ENCODE measurements around the gene CCDC121.

The CCDC121 gene

DNA sequence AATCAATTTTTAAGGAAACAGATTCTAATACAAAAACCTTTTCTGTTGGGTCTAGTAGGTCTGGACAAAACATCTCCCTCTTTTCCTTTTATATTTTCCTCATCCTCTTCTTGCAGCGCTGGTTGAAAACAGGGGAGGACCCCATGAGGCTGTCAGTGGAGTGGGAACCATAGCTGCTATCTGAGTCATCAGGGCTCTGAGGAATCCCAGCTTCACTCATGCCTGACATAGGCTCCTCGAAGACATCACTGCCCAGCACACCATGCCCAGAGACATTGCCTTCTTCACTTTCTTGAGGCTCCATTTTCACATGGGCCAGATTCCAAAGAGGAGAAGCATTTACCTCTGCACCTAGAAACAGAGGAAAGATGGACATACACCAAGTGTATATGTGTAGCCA lies 24.6 kb upstream of the CCDC121 start:
- no peak overlapping the region for H3K4me3 ChIP-seq (ENCODE audit: low read length)
- DNase-seq (ENCODE audit: low read depth), result no peak
- H3K27me3 ChIP-seq (replicated peaks; ENCODE audit: control insufficient read depth, insufficient read depth, low read length), result no peaks in the 10 kb centered on the region
- H3K4me1 ChIP-seq (ENCODE audit: control insufficient read depth, insufficient read depth, low read length), result peaks cover 10% of the 10 kb centered on the region
- no peaks in the 10 kb centered on the region for H3K9me3 ChIP-seq (ENCODE audit: control insufficient read depth, low read length)
- H3K36me3 ChIP-seq (ENCODE audit: control insufficient read depth, insufficient read depth, low read length, severe bottlenecking), result peaks cover 94% of the 10 kb centered on the region
- no peak overlapping the region for H3K9ac ChIP-seq (ENCODE audit: low read length)

DNA sequence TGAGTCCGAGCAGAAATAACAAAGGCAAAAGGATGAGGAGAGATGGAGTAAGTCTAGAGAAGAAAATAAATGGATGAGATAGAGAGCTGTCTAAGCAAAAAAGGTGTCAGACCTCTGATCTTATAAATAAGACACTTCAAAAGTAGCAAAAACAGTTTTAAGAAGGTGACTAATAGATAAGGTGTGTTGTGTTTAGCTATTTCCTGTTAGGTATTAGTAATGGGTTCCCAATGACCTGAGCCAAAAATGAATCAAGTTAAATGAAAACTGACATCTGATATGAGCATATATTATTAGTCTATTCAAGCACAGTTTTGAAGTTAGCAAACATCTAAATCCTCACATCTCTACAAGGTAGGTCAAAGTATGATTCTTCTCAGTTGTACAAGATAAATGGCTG lies 24.0 kb upstream of the CCDC121 start:
- no peak overlapping the region for H3K4me3 ChIP-seq (ENCODE audit: low read length)
- peaks cover 10% of the 10 kb centered on the region for H3K4me1 ChIP-seq (ENCODE audit: control insufficient read depth, insufficient read depth, low read length)
- H3K9me3 ChIP-seq (ENCODE audit: control insufficient read depth, low read length), result no peaks in the 10 kb centered on the region
- H3K36me3 ChIP-seq (ENCODE audit: control insufficient read depth, insufficient read depth, low read length, severe bottlenecking), result peaks cover 94% of the 10 kb centered on the region
- DNase-seq (ENCODE audit: low read depth), result no peak
- no peak overlapping the region for H3K9ac ChIP-seq (ENCODE audit: low read length)
- H3K27me3 ChIP-seq (replicated peaks; ENCODE audit: control insufficient read depth, insufficient read depth, low read length), result no peaks in the 10 kb centered on the region

DNA sequence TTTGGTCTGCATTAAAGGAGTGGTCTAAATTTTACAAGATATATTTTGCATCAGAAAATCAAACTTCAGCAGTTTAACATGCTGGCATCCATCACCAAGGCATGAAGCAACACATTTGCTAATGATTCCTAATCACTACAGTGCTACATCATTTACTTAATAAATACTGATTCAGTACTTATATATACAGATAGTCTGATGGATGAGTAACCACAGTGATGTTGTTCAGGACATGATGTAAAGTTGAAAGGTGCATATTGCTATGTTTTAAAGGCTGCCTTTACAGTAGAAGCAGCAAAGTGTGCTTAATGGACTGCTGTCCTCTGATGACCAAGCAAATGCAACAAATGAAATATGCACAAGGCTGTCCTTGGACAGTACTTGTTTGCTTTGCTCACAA lies 23.5 kb upstream of the CCDC121 start:
- Histone ChIP-seq H3K36me3 (ENCODE audit: control insufficient read depth, insufficient read depth, low read length, severe bottlenecking) (peaks cover 94% of the 10 kb centered on the region), H3K27me3 (replicated peaks; ENCODE audit: control insufficient read depth, insufficient read depth, low read length) (no peaks in the 10 kb centered on the region), H3K9me3 (ENCODE audit: control insufficient read depth, low read length) (no peaks in the 10 kb centered on the region), H3K9ac (ENCODE audit: low read length) (no peak overlapping the region), H3K4me3 (ENCODE audit: low read length) (no peak overlapping the region), H3K4me1 (ENCODE audit: control insufficient read depth, insufficient read depth, low read length) (peaks cover 14% of the 10 kb centered on the region)
- DNase-seq (ENCODE audit: low read depth), result no peak

DNA sequence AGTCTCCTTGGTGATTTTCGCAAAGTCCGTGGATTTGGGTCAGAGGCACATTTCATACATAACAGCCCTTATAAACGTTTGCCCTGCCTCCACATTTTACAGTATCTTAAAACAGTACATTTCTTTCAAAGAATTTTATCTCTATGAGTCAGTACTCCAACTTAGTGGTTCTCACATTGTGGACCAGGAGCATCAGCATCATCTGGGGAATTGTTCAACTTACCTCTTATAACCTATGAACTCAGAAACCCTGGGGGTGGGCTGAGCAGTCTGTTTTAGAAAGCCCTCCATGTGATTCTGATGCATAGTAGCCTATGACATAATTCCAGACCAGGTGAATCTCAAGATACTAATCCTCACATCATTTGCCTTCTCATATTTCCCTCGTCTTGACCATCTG lies 22.2 kb upstream of the CCDC121 start:
- DNase-seq (ENCODE audit: low read depth), result no peak
- peaks cover 83% of the 10 kb centered on the region for H3K36me3 ChIP-seq (ENCODE audit: control insufficient read depth, insufficient read depth, low read length, severe bottlenecking)

DNA sequence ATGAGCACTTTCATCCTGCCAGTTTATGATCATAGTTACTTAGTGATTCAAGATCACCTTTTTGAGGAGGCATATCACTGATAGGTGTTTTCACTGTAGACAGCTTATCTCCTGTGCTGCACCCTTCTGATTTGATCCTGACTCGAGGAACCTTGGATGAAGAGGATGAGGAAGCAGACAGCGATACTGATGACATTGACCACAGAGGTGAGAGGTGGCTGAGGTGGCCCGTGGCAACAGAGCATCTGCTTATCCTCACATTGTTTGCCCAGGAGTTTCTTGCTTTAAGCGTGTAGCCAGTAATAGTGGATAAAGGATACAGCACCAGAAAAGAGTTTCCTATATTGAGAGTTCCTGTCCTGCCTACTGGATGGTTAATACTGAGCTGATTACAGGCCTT lies 18.9 kb upstream of the CCDC121 start:
- no peak for DNase-seq (ENCODE audit: low read depth)
- no peak overlapping the region for H3K9ac ChIP-seq (ENCODE audit: low read length)
- H3K9me3 ChIP-seq (ENCODE audit: control insufficient read depth, low read length), result no peaks in the 10 kb centered on the region
- H3K36me3 ChIP-seq (ENCODE audit: control insufficient read depth, insufficient read depth, low read length, severe bottlenecking), result peaks cover 73% of the 10 kb centered on the region
- H3K27me3 ChIP-seq (replicated peaks; ENCODE audit: control insufficient read depth, insufficient read depth, low read length), result no peaks in the 10 kb centered on the region
- H3K4me1 ChIP-seq (ENCODE audit: control insufficient read depth, insufficient read depth, low read length), result peaks cover 22% of the 10 kb centered on the region
- no peak overlapping the region for H3K4me3 ChIP-seq (ENCODE audit: low read length)

More for the DNA sequence above, 22.2 kb upstream of the CCDC121 start:
- no peaks in the 10 kb centered on the region for H3K27me3 ChIP-seq (replicated peaks; ENCODE audit: control insufficient read depth, insufficient read depth, low read length)
- H3K9me3 ChIP-seq (ENCODE audit: control insufficient read depth, low read length), result no peaks in the 10 kb centered on the region
- H3K4me3 ChIP-seq (ENCODE audit: low read length), result no peak overlapping the region
- H3K9ac ChIP-seq (ENCODE audit: low read length), result no peak overlapping the region
- peaks cover 22% of the 10 kb centered on the region for H3K4me1 ChIP-seq (ENCODE audit: control insufficient read depth, insufficient read depth, low read length)

DNA sequence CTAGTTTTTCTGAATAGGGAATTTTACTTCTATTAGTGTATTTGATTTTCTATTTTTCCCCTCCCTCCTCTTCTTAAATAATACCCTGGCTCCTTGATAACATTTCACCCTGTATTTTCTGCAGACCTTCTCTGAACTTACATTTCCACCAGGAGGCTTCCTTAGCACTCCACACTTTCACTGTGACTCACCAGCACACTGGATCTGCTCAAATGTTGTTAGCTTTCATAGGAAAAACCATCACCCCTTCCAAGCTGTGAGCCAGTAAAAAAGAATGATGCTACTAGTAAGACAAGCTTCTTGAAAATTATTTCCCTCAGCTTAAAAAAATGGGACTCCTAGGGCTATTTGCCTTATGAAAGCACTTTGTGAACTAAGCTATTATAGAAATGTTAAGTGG lies 18.5 kb upstream of the CCDC121 start:
- H3K9ac ChIP-seq (ENCODE audit: low read length), result no peak overlapping the region
- DNase-seq (ENCODE audit: low read depth), result no peak
- H3K36me3 ChIP-seq (ENCODE audit: control insufficient read depth, insufficient read depth, low read length, severe bottlenecking), result peaks cover 71% of the 10 kb centered on the region
- H3K9me3 ChIP-seq (ENCODE audit: control insufficient read depth, low read length), result no peaks in the 10 kb centered on the region
- no peak overlapping the region for H3K4me3 ChIP-seq (ENCODE audit: low read length)
- no peaks in the 10 kb centered on the region for H3K27me3 ChIP-seq (replicated peaks; ENCODE audit: control insufficient read depth, insufficient read depth, low read length)
- H3K4me1 ChIP-seq (ENCODE audit: control insufficient read depth, insufficient read depth, low read length), result peaks cover 22% of the 10 kb centered on the region

DNA sequence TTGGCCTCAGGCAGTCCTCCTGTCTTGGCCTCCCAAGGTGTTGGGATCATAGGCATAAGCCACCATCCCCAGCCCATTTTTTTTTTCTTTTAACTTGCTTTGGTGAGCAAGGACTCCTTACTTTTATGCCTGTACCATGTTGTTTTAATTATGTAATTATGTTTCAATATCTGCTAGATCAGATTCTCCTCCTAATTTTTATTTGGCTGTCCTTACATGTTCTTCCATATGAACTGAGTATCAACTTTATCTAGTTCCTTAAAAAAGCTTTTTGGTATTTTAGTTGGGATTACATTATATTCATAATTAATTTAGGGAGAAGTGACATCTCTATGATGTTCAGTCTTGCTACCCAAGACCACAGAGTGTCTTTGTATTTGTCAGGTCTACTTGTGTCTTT lies 16.4 kb upstream of the CCDC121 start:
- Histone ChIP-seq H3K27me3 (replicated peaks; ENCODE audit: control insufficient read depth, insufficient read depth, low read length) (no peaks in the 10 kb centered on the region), H3K9me3 (ENCODE audit: control insufficient read depth, low read length) (no peaks in the 10 kb centered on the region), H3K4me3 (ENCODE audit: low read length) (no peak overlapping the region), H3K9ac (ENCODE audit: low read length) (no peak overlapping the region), H3K36me3 (ENCODE audit: control insufficient read depth, insufficient read depth, low read length, severe bottlenecking) (peaks cover 73% of the 10 kb centered on the region), H3K4me1 (ENCODE audit: control insufficient read depth, insufficient read depth, low read length) (peaks cover 17% of the 10 kb centered on the region)
- DNase-seq (ENCODE audit: low read depth), result no peak

DNA sequence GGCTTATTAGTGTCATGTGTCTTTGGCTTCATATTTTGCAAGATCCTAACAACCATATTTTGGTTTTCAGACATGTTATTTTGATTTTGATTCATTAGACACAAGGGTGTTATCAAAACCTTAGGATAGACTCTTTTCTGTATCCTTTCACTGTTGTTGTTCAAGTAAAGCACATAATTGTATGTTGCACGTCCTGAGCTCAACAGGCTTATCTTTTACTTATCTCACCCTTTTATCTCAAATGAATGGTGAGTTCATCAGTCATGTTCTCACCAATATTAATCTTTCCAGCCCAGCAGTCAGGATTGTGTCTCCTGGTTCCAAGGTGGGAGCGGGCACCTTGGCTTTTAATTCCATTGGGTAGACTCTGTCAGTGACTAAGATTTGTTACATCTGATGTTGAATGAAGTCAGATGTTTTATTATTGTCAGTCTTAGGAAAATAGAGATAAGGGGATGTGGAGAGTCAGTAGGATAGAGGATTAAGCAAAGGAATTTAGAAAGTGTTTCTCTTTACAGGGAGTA lies 12.0 kb upstream of the CCDC121 start:
- Histone ChIP-seq H3K4me1 (ENCODE audit: control insufficient read depth, insufficient read depth, low read length) (peaks cover 5% of the 10 kb centered on the region), H3K4me3 (ENCODE audit: low read length) (no peak overlapping the region), H3K36me3 (ENCODE audit: control insufficient read depth, insufficient read depth, low read length, severe bottlenecking) (peaks cover 84% of the 10 kb centered on the region), H3K27me3 (replicated peaks; ENCODE audit: control insufficient read depth, insufficient read depth, low read length) (no peaks in the 10 kb centered on the region), H3K9me3 (ENCODE audit: control insufficient read depth, low read length) (no peaks in the 10 kb centered on the region), H3K9ac (ENCODE audit: low read length) (no peak overlapping the region)
- no peak for DNase-seq (ENCODE audit: low read depth)

DNA sequence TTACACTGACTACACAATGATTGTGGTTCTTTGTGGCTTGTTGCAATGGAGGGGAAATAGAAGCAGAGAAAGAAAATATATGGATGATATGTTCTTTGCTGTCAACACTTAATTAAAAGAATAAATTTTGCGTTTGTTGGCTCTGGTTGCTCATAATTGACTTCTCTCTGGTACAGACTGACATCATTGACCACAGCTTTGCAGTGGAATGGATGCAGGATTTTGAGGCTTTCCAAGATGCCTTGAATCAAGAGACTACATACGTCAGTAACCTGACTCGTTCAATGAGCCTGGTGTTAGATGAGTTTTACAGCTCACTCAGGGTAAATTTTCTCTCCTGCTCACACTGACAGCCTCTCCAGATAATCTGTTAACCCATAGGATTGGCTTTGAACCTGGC lies 9.9 kb upstream of the CCDC121 start:
- Histone ChIP-seq H3K4me3 (ENCODE audit: low read length) (no peak overlapping the region), H3K27me3 (replicated peaks; ENCODE audit: control insufficient read depth, insufficient read depth, low read length) (no peaks in the 10 kb centered on the region), H3K36me3 (ENCODE audit: control insufficient read depth, insufficient read depth, low read length, severe bottlenecking) (peaks cover 88% of the 10 kb centered on the region), H3K4me1 (ENCODE audit: control insufficient read depth, insufficient read depth, low read length) (peaks cover 5% of the 10 kb centered on the region), H3K9me3 (ENCODE audit: control insufficient read depth, low read length) (no peaks in the 10 kb centered on the region), H3K9ac (ENCODE audit: low read length) (no peak overlapping the region)
- DNase-seq (ENCODE audit: low read depth), result no peak

DNA sequence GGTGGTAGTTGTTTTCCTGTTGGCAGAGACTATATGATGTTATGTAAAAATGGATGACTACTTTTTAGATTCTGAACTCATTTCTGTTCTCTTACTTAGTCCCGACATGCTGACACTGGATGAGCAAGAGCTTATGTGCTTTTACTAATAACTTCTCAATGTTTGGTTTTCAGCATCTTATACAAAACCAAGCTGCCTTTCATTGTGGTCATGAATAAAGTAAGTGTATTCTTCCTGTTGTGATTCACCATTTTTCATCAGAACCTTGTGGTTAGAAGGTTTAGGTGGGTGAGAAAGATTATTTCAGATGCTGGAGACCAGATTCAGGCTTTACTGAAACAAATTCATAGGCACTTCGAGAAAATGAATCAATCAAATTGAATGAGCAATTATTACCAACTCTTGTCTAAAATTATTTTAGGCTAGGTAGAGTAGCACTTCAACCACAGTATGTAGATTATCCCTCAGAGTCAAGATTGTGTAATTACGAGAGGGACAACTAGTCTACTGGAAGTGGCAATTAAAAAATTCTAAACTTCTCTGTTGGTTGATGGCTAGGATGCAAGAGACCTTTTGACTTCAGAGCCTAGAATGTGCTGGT lies 9.3 kb upstream of the CCDC121 start:
- peaks cover 5% of the 10 kb centered on the region for H3K4me1 ChIP-seq (ENCODE audit: control insufficient read depth, insufficient read depth, low read length)
- peaks cover 87% of the 10 kb centered on the region for H3K36me3 ChIP-seq (ENCODE audit: control insufficient read depth, insufficient read depth, low read length, severe bottlenecking)
- H3K9ac ChIP-seq (ENCODE audit: low read length), result no peak overlapping the region
- H3K27me3 ChIP-seq (replicated peaks; ENCODE audit: control insufficient read depth, insufficient read depth, low read length), result no peaks in the 10 kb centered on the region
- H3K9me3 ChIP-seq (ENCODE audit: control insufficient read depth, low read length), result no peaks in the 10 kb centered on the region
- no peak overlapping the region for H3K4me3 ChIP-seq (ENCODE audit: low read length)
- peak; percentile 22 for DNase-seq (ENCODE audit: low read depth)

DNA sequence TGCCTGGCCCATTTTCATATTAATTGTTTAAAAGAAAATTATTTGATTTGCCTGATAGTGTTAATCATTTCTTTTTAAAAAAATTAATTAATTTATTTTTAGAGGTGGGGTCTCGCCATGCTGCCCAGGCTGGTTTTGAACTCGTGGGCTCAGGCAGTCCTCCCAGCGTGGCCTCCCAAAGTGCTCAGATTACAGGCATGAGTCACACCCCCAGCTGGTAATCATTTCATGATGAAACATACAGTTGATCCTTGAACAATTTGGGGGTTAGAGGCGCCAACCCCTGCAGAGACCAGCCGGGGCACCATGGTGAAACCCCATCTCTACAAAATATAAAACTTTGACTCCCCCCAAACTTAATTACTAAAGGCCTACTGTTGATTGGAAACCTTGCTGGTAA lies 8.0 kb upstream of the CCDC121 start:
- peaks cover 92% of the 10 kb centered on the region for H3K36me3 ChIP-seq (ENCODE audit: control insufficient read depth, insufficient read depth, low read length, severe bottlenecking)
- peaks cover 5% of the 10 kb centered on the region for H3K4me1 ChIP-seq (ENCODE audit: control insufficient read depth, insufficient read depth, low read length)

DNA sequence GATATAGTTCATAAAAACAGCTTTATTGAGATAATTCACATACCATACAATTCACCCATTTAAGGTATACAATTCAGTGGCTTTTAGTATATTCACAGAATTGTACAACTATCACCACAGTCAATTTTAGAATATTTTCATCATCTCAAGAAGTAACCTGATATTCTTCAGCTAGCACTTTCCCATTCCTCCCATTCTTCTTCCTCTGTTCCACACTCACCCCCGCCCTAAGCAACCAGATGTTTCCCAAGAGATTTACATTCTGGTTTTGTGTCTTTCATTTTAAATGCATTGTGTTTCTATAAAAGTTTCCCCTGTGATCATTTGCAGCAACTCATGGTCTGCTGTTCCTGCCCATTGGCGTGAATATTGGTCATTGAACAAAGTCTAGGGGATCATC lies 5.5 kb upstream of the CCDC121 start:
- no peaks in the 10 kb centered on the region for H3K9me3 ChIP-seq (ENCODE audit: control insufficient read depth, low read length)

More for the DNA sequence above, 8.0 kb upstream of the CCDC121 start:
- H3K27me3 ChIP-seq (replicated peaks; ENCODE audit: control insufficient read depth, insufficient read depth, low read length), result no peaks in the 10 kb centered on the region
- no peak for DNase-seq (ENCODE audit: low read depth)
- no peak overlapping the region for H3K4me3 ChIP-seq (ENCODE audit: low read length)
- no peaks in the 10 kb centered on the region for H3K9me3 ChIP-seq (ENCODE audit: control insufficient read depth, low read length)
- no peak overlapping the region for H3K9ac ChIP-seq (ENCODE audit: low read length)

More for the DNA sequence above, 5.5 kb upstream of the CCDC121 start:
- H3K27me3 ChIP-seq (replicated peaks; ENCODE audit: control insufficient read depth, insufficient read depth, low read length), result no peaks in the 10 kb centered on the region
- no peak overlapping the region for H3K9ac ChIP-seq (ENCODE audit: low read length)
- peaks cover 82% of the 10 kb centered on the region for H3K36me3 ChIP-seq (ENCODE audit: control insufficient read depth, insufficient read depth, low read length, severe bottlenecking)
- no peak overlapping the region for H3K4me3 ChIP-seq (ENCODE audit: low read length)
- no peak for DNase-seq (ENCODE audit: low read depth)
- H3K4me1 ChIP-seq (ENCODE audit: control insufficient read depth, insufficient read depth, low read length), result peaks cover 10% of the 10 kb centered on the region

All from adipocyte (in vitro differentiated cells).